ENCODE measurements around the gene TXNRD2.
A peak's percentile ranks its signal among the peaks of the same experiment; 100 is the strongest.

Gene TXNRD2

DNA sequence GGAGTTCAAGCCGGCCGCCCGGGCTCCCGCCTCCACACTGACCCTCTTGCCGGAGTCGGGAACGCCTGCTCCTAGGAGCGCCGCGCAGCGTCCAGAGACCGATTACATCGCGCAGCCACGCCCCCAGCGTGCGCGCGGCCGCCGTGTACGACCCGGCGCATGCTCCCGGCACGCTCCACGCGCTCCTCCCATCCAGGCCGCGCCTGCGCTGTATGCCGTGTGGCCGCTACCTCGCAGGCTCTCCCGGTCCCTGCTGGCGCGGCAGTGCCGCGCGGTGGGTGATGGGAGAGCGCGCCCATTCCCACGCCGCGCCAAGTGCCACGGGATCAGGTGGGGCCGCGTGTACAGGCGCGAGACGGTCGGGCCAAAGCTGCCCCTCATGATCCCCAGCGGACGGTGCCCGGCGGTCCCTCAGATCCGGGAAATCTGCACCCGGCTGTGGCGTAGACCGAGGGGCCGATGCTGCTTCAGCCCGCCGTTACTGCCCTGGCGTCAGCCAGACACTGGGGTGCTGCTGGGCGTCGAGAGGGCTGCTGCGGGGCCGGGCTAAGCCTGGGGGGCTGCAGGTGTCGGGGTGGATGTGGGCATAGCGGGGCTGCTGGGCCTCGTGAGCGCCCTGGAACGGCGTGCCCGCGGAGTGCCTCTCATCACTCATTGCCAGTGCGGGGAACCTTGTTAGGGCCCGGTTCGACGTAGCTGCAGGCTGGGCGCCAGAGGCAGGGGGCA lies 86.7 kb downstream of the TXNRD2 start, which contains the start of the genes GNB1L and RTL10:
Gene GNB1L, minus strand, starts transcription at position 97 of the 726 bp plus-strand sequence. CDS start 33,519 bp downstream, outside the sequence.
Gene RTL10, minus strand, starts transcription at position 97 of the 726 bp plus-strand sequence. CDS start 2,613 bp downstream, outside the sequence.
- DNase-seq, result peak; percentile 97

DNA sequence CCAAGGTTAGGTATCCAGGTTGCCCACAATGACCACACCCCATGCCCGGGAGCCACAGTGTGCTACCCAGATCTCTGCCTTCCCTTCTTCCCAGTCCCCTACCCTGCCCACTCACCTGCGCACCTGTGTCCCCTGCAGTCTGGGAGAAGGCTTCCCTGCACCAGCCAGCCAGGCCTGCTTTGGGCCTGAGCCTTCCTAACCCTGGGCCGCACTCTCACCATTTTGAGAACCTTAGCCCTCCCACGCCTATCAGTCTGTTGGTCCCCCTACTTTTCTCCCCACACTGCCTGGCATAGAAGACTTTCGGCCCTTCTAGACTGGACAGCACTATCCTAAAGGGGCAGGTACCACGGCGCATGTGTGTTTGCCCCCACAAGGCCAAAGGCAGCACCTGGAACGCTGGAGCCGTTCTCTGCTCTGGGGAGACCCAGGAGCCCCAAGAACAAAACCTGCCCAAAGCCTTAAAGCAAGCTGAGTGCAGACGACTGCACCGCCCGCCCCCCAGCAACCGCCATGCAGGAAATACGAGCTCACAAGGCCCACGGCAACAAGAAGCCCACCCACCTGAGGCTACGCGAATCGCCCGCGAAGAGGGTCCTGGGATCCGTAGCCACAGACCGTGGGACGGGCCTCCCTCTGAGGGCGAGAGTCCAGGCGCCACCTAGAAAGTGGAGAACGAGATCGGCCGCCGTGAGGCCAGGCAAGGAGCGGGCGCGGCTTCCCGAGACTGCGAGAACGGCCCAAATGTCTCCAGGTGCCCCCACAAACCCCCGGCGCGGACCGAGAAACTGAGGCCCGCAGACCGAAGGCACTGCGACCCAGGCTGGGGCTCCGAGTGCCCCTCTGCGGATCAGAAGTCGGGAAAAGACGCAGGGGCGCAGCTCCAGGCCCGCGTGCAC lies 87.5 kb downstream of the TXNRD2 start:
- no peak for DNase-seq

DNA sequence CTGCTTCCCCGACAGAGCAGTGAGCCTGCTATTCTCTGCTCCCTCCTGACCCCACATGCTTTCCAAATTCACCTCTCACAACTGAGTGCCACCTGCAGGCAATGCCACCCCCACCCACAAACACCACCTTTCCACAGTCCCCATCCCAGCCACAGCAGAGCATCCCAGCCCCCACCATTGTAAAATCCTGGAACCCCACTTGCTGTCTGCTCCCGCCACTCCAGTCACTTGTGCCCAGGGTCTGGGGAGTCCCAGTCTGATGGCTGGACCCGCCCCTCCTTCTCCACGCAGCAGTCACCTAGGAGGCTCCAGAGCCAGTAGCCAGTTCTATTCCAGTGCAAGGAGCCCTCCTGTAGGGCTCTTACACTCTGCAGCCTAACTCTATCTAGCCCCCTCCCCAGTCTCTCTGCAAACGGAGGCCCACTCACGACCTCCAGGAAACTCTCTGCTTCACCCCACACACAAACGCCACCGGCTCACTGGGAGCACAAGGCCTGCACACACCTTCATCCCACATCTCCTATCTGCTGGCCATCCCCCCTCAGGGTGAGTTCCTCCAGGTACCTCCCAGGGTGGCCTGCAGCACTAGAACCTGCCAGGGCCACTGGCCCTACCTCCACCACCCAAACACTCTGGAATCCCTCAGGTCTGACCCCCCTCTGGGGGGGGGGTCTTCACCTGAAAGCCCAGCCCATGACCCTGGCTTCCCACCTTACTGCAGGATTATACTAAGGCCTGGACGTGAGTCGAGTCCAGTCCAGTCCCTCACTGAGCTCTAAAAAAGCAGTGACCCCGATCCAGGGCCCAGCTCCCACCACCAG lies 88.3 kb downstream of the TXNRD2 start:
- DNase-seq, result peak; percentile 5

DNA sequence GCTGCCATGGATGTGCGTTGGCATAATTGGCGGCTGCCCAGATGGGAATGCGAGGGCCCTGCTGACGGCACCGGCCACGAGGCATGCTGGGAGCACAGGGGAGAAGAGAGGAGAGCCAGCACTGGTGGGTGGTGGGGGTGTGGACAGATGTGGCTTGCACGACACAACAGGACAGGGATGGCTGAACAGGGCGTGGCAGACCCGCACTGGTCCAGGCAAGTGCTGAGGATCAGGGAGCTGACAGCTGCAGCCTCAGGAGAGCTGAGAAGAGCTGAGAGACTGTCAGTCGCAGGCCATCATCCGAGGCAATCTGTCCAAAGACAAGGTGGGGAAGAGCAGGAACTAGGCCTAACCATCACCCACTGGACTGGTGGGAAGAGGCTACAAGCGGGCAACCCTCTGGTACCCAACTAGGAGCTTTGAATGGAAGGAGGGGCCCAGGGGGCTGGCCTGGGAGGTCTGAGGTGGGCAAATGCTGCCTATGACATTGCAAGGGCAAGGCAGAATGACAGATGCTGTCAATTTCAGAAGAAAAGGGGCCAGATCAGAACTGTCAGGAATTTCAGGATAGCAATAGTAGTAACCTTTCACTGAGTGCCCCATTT lies 89.3 kb downstream of the TXNRD2 start:
- DNase-seq, result no peak

DNA sequence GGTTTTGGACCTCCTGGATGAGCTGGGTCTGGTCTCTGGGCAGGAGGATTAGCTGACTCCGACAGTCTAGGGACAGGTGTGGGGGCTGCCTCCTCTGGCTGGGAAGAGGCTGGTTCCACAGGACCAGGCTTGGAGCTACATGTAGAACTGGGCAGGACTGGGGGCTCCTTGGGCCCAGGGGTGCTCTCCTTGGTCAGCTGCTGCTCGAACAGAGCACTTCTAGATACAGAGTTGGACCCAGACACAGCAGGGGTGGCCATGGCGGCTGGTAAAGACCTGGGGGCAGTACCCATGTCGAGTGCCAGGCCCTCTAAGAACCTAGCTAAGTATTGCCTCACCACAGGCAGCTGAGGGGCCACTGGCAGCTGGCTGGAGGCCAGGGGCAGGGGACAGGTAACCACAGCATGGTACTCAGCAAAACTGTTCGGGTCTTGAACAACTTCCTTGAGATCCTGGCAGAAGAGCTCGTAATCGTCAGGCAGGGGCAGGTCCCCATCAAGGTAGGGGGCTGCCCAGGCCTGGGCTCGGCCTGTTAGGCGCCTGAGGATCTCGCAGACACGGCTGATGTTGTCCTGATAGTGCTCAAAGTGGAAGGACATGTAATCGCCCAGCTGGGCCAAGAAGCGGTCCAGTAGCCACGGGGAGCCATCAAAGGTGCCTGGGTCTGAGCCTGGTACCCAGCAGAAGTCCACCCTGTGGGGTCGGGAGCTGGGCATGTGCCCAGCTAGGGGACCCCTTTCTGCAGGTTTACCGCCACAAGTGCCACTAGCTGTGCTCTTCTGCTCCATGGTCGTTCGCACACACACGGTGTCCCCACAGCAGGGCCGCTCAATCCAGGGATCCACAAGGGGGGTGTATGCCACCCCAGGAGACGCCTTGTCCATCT lies 90.1 kb downstream of the TXNRD2 start:
- DNase-seq, result no peak

DNA sequence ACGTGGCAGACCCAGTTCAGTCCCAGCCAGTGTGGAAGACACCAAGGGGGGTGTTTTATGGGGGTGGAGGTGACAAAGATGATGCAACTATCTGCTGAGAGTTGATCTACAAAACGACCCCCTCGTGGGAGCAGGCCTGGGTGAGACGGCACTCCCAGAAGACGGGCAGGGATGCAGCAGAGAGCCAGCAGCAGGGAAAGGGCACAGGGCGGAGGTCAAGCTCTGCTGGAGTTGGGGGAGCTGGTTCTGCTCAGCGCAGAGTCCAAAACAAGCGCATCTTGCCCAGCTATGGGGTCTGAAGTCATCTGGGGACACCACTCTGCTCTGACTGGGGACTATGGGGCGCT lies 90.9 kb downstream of the TXNRD2 start:
- no peak for DNase-seq

DNA sequence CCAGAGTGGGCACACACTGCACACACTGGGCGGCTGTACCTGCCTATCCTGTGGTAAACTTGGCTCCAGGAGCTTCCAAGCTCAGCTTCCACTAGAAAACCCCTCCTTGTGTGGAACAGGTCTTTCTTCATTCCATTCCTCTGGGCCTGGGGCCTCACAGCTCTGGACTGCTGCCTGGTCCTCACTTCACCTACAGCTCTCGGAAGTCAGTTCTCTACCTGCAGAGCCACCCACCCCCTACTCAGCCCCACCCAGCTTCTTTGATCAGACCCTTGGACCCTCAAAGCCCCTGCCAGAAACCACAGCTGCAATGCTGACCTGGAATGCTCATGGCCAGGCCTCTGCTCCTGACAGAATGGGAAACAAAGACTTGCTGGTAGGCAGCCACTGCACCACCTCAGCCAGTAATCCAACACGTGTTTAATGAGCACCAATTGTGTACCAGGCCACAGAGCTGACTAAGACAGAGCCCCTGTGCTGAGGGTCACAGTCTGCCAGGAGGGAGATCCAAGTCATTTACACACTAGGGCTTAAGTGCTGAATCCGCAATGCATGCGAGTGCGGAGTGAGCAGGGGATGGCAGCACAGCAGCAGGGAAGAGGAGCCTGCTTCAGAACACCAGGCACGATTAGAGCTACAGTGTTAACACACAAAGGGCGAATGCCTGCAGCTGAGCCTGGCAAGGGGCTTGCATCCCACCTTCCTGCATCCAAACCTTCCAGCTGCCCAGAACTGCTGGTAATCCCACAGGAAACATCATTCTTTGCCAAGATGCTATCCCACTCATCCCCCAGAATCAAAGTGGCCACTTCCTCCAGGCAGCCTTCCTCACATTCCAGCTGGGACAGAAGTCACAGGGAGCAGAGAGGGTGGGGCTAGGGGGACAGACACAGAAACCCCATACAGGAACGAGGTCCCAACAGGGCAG lies 91.5 kb downstream of the TXNRD2 start:
- no peak for DNase-seq

DNA sequence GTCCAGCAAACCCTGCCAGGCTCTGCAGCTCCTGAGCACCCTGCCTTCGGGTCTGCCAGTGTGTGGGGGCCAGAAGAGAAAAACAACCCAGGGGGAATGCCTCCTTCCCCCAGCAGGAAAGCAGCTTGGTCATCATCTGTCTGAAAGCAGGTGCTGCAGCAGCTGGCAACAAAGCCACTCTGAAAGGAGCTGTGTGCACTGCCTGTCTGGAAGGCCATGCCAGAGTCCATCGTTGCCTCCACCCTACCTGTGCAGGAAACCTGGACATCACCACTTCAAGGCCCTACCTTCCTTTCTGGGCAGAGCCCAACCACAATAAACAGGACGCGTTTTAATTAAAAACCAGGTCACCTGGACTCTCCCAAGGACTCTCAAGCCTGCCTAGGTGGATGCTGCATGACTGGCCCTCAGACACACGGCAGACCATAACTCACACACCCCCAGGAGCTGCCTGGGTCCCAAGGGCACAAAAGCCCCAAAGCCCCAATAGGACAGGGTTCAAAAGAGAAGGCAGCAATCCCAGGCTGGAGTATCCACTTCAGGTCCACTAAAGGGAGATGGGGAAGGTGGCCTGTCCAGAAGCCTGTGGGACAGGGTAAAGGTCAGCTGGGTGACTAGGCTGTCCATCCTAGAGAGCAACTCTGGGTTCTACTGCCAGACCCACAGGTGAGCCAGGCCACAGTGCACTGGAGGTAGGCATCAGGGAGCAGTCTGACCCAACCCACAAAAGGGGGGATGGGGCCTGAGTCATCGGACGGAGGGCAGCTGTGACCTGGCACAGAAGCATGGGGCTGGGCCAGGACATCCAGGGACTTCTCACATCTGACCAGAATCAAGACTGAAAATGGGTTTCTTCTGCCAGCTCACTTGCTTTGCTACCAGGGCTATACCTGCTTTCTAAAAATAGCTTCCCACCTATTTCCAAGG lies 93.1 kb downstream of the TXNRD2 start:
- DNase-seq, result no peak

DNA sequence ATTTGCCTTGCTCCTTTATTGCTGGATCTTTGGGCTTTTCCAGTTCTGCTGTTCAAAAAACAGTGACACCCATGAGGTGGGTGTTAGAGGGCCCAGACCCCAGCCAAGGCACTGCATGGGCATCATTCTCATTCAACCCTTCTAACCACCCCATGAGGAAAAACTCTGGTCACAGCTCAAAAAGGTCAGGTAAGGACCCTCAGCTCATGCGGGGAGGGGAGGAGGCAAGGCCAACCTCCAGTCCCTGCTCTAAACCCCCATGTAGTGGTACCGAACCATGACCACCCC lies 94.3 kb downstream of the TXNRD2 start:
- no peak for DNase-seq

DNA sequence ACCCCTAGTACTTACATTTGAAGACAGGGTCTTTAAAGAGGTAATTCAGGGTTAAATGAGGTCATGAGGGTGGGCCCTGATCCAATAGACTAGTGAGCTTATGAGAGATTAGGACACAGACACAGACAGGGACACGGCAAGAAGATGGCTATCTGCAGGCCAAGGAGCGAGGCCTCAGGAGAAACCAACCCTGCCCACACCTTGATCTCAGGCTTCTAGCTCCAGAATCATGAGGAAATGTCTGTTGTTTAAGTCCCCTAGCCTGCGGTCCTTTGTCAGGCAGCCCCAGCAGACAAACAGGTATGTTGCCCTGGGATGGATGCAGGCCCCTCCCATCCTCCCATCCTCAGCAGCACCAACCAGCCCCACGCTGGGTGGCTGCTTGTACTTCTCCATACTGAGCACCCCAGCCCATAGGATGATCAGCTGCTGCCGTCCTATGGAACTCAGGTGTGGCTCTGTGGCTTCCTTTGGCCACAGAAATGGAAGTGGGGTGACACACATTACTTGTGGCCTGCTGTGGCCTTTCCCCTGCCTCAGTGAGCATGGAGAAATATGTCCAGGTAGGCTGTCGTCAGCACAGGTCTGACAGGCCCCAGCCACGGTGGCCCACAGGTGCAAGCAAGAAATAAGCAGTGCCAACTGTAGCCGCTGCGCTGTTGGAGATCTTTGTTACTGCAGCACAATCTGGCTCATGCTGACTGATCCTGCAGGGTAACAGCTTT lies 94.8 kb downstream of the TXNRD2 start:
- no peak for DNase-seq

DNA sequence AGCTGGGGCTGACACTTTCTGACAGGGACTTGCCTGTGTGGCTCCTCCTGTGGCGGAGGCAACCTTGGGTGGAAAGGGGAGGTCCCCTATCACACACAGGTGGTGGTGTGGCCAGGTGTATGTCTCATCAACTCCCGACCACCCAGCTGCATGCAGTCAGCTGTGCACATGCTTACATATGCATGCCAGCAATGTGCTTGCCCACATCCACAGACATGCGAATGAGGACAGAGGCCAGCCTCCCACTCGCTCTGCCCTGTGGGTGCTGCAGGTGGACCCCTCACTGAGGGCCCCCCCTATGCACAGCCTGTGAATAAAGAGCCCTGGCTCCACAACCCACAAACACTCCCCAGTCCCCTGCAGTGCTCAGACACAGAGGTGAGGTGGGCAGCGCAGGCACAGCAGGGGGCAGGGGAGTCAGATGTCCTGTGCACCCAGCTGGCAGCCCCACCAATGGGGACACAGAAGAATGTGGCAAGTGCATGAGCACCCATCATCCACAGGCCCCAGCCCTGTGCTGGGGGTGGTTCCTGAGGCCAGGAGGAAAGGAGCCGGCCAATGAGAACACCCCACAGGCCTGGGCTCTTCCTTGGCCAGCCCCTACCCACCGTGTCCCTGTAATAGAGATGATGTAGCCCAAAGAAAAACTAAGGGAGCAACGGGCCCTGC lies 96.4 kb downstream of the TXNRD2 start:
- DNase-seq, result no peak

DNA sequence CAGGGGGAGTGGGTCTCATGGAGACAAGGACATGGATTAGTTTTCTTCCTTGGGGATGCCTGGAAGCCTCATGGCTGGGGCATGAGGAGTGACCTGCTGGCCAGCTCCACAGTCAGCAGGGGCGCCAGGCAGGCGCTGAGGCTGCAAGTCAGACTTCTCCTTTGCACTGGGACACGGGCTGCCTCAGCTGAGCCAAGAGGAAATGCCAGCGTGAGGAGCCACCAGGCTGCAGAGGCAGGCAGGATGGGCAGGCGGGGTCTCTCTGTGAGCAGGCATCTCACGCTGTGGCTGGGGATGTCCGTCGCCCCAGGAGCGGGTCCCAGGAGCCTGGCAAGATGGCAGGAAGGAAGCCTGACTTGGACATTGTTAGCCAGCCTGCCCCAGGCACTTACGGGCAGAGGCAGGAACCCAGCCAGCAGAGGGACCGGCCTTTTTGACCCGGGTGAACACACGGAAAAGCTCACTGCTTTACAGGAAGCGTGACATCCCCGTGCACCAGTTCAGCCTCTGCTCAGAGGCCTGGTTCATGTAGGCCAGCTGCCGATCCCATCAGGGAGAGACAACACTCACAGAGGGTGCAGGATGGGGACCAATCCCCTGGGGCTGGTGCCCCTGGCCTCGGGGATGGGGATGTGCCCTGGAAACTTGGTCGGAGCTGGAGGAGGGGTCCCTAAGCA lies 97.1 kb downstream of the TXNRD2 start:
- peak; percentile 36 for DNase-seq

DNA sequence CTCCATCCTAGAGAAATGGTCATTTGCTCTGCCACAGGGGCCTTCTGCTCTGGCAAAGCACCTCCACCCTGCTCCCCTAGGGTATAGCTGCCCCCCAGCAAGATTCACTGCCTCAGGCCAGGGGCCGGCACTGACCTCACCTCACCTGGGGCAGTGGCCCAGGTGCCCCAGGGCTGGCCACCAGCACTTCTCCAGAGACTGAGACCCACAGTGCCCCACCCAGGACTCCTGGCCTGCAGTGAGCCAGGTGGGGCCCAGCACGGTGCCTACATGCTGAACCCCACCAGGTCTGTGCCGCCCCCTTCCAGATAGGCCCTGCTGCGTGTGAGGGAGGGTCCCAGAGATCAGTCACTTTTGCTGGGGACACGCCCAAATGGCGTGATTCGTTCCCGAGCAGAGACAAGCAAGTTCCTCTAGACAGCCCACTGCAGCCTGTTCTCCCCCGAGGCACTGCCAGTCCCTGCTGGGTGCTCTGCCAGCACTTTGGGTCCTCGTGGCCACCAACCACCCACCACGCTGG lies 97.7 kb downstream of the TXNRD2 start:
- DNase-seq, result no peak

DNA sequence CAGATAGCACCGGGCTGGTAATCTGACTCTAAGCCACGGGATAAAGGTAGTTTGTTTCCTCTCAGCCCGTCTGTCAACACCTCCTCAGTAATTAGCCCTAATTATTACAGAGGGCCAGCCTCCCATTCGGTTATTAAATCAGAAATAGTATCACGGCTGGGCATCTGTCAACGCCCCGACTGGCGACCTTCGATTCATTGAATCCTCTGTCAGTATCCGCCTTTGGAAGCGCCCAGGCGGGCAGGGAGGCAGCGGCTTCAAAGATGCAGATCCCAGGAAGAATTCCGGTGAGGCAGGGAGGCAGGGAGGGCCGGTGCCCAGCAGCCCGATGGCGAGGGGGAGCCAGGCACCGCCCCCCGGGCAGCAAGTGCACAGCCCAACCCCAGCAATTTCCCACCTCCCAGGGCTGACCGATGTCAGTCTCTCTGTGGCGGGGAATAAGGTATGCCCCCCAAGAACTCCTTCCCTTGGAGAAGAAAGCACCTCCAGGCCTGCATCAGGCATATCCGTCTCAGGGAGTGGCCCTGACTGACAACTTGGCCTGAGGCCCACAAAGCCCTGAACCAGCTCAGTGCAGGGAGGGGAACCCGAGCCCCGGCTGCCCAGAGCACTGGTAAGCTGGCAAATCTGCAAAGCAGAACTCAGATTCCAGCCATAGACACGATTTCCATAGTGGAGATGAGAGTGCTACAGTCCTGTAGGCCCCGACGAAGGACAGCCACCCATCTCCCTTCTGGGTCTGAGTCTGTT lies 98.3 kb downstream of the TXNRD2 start:
- no peak for DNase-seq

DNA sequence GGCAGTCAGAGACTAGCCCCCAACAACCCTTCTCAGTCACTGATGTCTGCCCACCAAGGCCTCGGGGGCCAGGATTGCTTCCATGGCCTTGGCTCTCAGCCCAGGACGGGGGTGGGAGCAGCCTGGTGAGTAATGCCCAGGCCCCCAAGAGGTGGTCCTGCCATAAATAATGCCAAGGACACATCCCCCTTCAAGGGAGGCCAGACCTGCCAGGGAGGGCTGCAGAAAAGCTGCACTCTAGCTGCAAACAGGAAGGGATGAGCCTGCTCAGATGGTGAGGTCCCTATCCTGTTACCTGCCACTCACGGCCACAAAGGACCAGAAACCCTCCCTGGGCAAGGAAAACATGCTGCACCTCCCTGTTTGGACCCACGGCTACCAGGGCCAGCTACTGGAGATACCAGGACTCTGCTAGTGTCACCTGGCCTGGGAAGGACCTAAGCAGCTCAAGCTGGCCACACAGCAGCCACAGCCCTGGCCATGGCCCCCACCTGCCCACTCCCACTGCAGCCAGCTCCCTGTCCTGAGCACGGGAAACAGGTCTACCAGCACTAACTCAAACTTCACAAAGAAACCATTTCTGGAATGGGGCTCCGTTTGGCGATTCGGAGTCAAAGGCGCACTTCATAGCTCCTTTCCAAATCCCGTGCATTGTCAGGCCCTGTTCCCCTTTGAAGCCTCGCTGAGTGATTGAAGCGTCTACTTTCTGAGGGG lies 99.1 kb downstream of the TXNRD2 start:
- no peak for DNase-seq
